ENCODE data around the gene B3GAT2.

The B3GAT2 gene

DNA sequence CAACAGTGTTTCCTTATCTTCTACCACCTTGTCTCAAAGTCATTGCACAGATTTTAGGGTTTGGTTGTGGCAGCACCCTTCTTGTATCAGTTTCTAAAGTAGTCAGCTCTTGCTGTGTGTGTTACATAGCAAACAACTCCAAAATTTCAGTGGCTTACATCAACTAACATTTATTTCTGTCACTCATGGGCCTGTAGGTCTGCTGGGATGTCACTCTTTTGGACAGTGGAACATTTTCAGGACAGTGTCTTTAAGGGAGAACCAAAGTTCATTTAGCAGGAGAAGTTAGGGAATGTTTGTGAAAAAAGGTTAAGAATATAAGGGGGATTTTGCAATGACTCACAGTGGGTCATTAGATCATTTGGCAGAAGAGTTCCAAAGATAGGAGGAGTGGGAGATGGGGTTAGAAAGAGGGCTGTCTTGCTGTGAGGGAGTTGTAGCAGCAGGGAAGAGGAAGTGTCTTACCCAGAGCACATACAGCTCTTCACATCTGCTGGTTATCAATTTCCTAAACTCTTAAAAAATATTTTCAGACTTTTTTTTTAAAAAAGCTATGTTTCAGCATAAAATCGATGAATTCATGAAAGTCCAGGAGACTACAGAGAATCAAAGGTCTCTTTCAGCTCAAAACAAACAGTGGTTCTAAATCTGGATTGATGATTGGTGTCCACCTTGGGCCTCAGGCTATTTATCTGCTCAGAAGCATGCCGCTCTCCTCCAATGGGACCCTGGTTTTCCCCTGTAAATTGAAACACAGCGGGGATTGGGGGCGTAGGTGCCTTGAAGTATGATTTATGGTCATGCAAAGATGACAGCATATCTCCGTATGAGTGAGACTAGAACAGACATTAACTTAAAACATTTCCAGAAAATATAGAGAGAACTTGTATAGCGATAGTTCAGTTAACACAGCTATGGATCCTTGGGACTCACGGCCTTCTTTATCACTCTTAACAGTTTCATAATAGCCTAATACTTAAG lies 117.3 kb downstream of the B3GAT2 start:
- no peak for DNase-seq

GRCh38 chr6:70838907-70839285 lies 118.0 kb downstream of the B3GAT2 start:
- DNase-seq: no peak

GRCh38 chr6:70834520-70834919 lies 122.3 kb downstream of the B3GAT2 start:
- no peak for DNase-seq

DNA sequence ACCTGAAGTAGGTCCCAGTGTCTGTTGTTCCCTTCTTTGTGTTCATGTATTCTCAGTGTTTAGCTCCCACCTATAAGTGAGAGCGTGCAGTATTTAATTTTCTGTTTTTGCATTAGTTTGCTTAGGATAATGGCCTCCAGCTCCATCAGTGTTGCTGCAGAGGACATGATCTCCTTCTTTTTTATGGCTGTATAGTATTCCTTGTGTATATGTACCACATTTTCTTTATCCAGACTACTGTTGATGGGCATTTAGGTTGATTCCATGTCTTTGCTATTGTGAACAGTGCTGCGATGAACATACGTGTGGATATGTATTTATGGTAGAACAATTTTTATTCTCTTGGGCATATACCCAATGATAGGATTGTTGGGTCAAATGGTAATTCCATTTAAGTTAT lies 125.4 kb downstream of the B3GAT2 start:
- no peak for DNase-seq

DNA sequence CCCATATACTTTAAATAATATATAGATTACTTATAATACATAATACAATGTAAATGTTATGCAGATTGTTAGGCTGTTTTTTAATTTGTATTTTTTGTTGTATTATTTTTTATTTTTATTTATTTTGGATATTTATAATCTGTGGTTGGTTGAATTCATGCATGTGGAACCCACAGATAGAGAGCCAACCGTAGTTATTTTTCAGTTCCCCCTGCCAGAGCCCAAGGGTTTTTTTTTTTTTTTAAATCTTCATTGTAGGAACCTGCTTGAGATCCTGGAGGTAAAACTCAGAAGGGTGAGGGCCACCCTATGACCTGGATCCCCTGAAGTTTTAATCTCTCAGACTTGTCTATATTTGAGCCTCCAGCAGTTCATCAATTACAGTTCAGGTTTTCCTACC lies 133.2 kb downstream of the B3GAT2 start:
- DNase-seq: no peak

GRCh38 chr6:70821751-70822150 lies 135.1 kb downstream of the B3GAT2 start:
- no peak for DNase-seq

GRCh38 chr6:70820778-70821177 lies 136.1 kb downstream of the B3GAT2 start:
- DNase-seq: no peak

- no peak for DNase-seq
Observed at GRCh38 chr6:70819646-70820045, 137.2 kb downstream of the B3GAT2 start.

GRCh38 chr6:70813885-70814284 lies 143.0 kb downstream of the B3GAT2 start:
- DNase-seq: no peak

DNA sequence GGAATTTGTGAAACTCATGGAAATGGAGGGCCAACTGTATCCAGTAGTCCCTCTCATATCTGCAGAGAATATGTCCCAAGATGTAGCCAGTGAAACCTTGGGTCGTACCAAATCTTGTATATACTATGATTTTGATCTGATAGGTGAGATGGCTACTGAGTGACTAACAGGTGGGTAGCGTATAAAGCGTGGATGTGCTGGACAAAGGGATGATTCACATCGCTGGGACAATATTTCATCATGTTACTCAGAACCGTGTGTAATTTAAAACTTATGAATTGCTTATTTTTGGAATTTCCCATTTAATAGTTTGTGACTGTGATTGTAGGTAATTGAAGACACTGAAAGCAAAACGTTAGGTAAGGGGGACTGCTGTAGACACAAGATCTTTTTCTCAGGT lies 145.1 kb downstream of the B3GAT2 start:
- no peak for DNase-seq

Measured in NCI-H748 treated with DMSO at 0.1 percent for 48 hours (cell line).